ENCODE data around the gene NEURL2. TPM values are rescaled to one million over a fixed set of nuclear protein-coding genes. Genes with fewer than 3 reads are reported as not detected.

NEURL2 gene
- total RNA-seq = 10 to 100 TPM in 2 of 4 donors, 1 to 10 TPM in 2; 6.5 to 12.9 (median 9.5) TPM

- intact Hi-C loops (cut with DNase I; ENCODE audit: low total_unique reads) = no loop called here
- DNase-seq (ENCODE audit: low spot score in 2 of 2) = peak; percentile 92 to 99
- TF ChIP-seq CTCF (IDR thresholded peaks at IDR 0.05) (peak in 1 of 3 donors; percentile 85), POLR2A (IDR thresholded peaks at IDR 0.05) (no peak)
- 0 to 1% methylated on average over 39 to 55 of the region's 78 CpGs for WGBS, 2 donors
- H3K4me3 ChIP-seq (ENCODE audit: low read depth, poor library complexity, severe bottlenecking) = peak within 1 kb of the TSS; percentile 66
Observed at GRCh38 chr20:45890985-45891983, at the start of gene NEURL2, which contains the start of gene CTSA. NEURL2 (minus strand) TSS chr20:45891208; CDS start chr20:45890991, 217 bp downstream. CTSA (plus strand) TSS chr20:45891335; CDS start chr20:45891569, 234 bp downstream.

GRCh38 chr20:45940469-45940868 lies 49.5 kb upstream of the NEURL2 start:
- no peak overlapping the region for H3K4me3 ChIP-seq (ENCODE audit: low read depth, poor library complexity, severe bottlenecking)
- no peak for TF ChIP-seq POLR2A (IDR thresholded peaks at IDR 0.05)
- no peak for TF ChIP-seq CTCF (IDR thresholded peaks at IDR 0.05)
- DNase-seq (ENCODE audit: low spot score in 2 of 2) = no peak
- intact Hi-C loops (cut with DNase I; ENCODE audit: low total_unique reads) = no loop called here
- 88 to 98% methylated on average over 8 to 11 of the region's 13 CpGs for WGBS, 2 donors

GRCh38 chr20:45940053-45940452 lies 49.0 kb upstream of the NEURL2 start:
- 90 to 94% methylated on average over 3 of the region's 3 CpGs for WGBS, 2 donors
- no peak overlapping the region for H3K4me3 ChIP-seq (ENCODE audit: low read depth, poor library complexity, severe bottlenecking)
- TF ChIP-seq CTCF (IDR thresholded peaks at IDR 0.05) = no peak
- TF ChIP-seq POLR2A (IDR thresholded peaks at IDR 0.05) = no peak
- intact Hi-C loops (cut with DNase I; ENCODE audit: low total_unique reads) = no loop called here
- no peak for DNase-seq (ENCODE audit: low spot score in 2 of 2)

GRCh38 chr20:45938727-45939438 lies 47.9 kb upstream of the NEURL2 start:
- intact Hi-C loops (cut with DNase I; ENCODE audit: low total_unique reads) = no loop called here
- 88 to 93% methylated on average over 13 of the region's 13 CpGs for WGBS, 2 donors
- no peak for TF ChIP-seq POLR2A (IDR thresholded peaks at IDR 0.05)
- TF ChIP-seq CTCF (IDR thresholded peaks at IDR 0.05) = no peak
- H3K4me3 ChIP-seq (ENCODE audit: low read depth, poor library complexity, severe bottlenecking) = no peak overlapping the region
- no peak for DNase-seq (ENCODE audit: low spot score in 2 of 2)

- TF ChIP-seq CTCF (IDR thresholded peaks at IDR 0.05) (no peak), POLR2A (IDR thresholded peaks at IDR 0.05) (no peak)
- DNase-seq (ENCODE audit: low spot score in 2 of 2) = no peak
- intact Hi-C loops (cut with DNase I; ENCODE audit: low total_unique reads) = no loop called here
- 64 to 71% methylated on average over 2 of the region's 2 CpGs for WGBS, 2 donors
- H3K4me3 ChIP-seq (ENCODE audit: low read depth, poor library complexity, severe bottlenecking) = no peak overlapping the region
Observed at GRCh38 chr20:45937765-45938164, 46.8 kb upstream of the NEURL2 start.

Measured in lower leg skin (tissue), 4 donors.